Panc1 (cell line): ENCODE measurements around the gene CD300LF. TPM values are rescaled to one million over a fixed set of nuclear protein-coding genes. Genes with fewer than 3 reads are reported as not detected.

Experiments used
- ATAC-seq: fragments of 200-7000 bp; cut with Tn5 transposase; 2 replicates; pipeline ENCODE4 v1.9.1; 2020; ENCODE audit warnings: mild to moderate bottlenecking, moderate library complexity
- BruUV-seq: library from RNA; stranded (reverse); fragments of 400-500 nt; replicated peaks from 2 replicates; lab custom pipeline; 2021; lab: Mats Ljungman, UMichigan
- CTCF ChIA-PET: fragments of 300-600 bp; sonication (Branson Sonifier 250); formaldehyde crosslinking; loops from one replicate; lab custom pipeline; 2022; ENCODE audit warnings: antibody characterized with exemption; lab: Charles Lee
- POLR2A ChIA-PET: fragments of 300-600 bp; sonication (Branson Sonifier 250); formaldehyde crosslinking; loops from one replicate; lab custom pipeline; 2022; ENCODE audit warnings: antibody characterized with exemption; lab: Charles Lee
- DNase-seq: peaks from one replicate; pipeline ENCODE4 v3.0.0-alpha.2; 2010; ENCODE audit warnings: low read depth, low spot score
- H3K27ac ChIP-seq: 2 replicates; pipeline ENCODE4 v1.5.1; 2011; ENCODE audit warnings: mild to moderate bottlenecking, low read length, inconsistent platforms
- H3K27me3 ChIP-seq: fragments of 200-500 bp; sonication (Bioruptor generic); 2 replicates; pipeline ENCODE4 v1.6.0; 2014; ENCODE audit warnings: low read length, inconsistent platforms; ENCODE audit not compliant: control insufficient read depth, insufficient read depth
- H3K36me3 ChIP-seq: fragments of 200-500 bp; sonication (Bioruptor generic); 2 replicates; pipeline ENCODE4 v1.5.1; 2014; ENCODE audit warnings: inconsistent platforms, mild to moderate bottlenecking, low read length, moderate library complexity; ENCODE audit not compliant: control insufficient read depth, insufficient read depth
- H3K4me1 ChIP-seq: 2 replicates; pipeline ENCODE4 v1.5.1; 2011; ENCODE audit warnings: inconsistent platforms, mild to moderate bottlenecking, low read length, moderate library complexity; ENCODE audit not compliant: control insufficient read depth, insufficient read depth
- H3K4me3 ChIP-seq, 2 experiments: 2 replicates each; pipeline ENCODE4 v1.5.1; 2011 to 2012; ENCODE audit warnings: low read depth in 2 of 2, low read length in 2 of 2, mild to moderate bottlenecking in 2 of 2, inconsistent platforms in 1 of 2, moderate library complexity in 1 of 2
- H3K9me3 ChIP-seq: fragments of 200-500 bp; sonication (Bioruptor generic); 2 replicates; pipeline ENCODE4 v1.5.1; 2014; ENCODE audit warnings: low read depth, mild to moderate bottlenecking, inconsistent platforms, low read length, moderate library complexity; ENCODE audit not compliant: control insufficient read depth, insufficient read depth
- POLR2AphosphoS5 ChIP-seq: IDR thresholded peaks from 2 replicates; pipeline ENCODE4 v1.6.1; 2012; ENCODE audit warnings: mild to moderate bottlenecking, low read depth, low read length, moderate library complexity
- SIN3A ChIP-seq: IDR thresholded peaks from 2 replicates; pipeline ENCODE4 v1.6.1; 2012; ENCODE audit warnings: low read depth, mild to moderate bottlenecking, low read length, moderate library complexity, borderline replicate concordance; ENCODE audit not compliant: insufficient read depth
- TCF7L2 ChIP-seq: IDR thresholded peaks from 2 replicates; pipeline ENCODE4 v1.6.1; 2011; ENCODE audit warnings: mild to moderate bottlenecking, low read depth, low read length, inconsistent platforms
- in situ Hi-C: cut with HindIII; loops from 2 replicates; pipeline ENCODE4 v1.10.0; 2016; ENCODE audit warnings: low sequenced_read_pairs, low pct_unique_long_range_greater_than_20kb
- intact Hi-C: fragments of 100-400 bp; cut with micrococcal nuclease; formaldehyde crosslinking; loops from one replicate; pipeline ENCODE4 v1.10.0; 2022; ENCODE audit not compliant: unreplicated experiment
- total RNA-seq: library from RNA; stranded (reverse); gene quantifications from one replicate; pipeline ENCODE4 v1.2.1, GENCODE V29; 2021; ENCODE audit not compliant: unreplicated experiment
- TF ChIP-seq, protein P1 (sequence below): fragments of 450-650 bp; IDR thresholded peaks from 2 replicates; pipeline ENCODE4 v1.5.1; 2017; ENCODE audit warnings: mild to moderate bottlenecking
- TF ChIP-seq, protein P2 (sequence below), 2 experiments: IDR thresholded peaks; 2 replicates each; pipeline ENCODE4 v1.6.1; 2011 to 2012; ENCODE audit warnings: low read depth in 2 of 2, control low read depth in 1 of 2, low read length in 1 of 2, mild to moderate bottlenecking in 1 of 2, moderate library complexity in 1 of 2; ENCODE audit not compliant: insufficient read depth in 1 of 2

Gene CD300LF
- total RNA-seq, 1 experiment from 2014 or later = not detected

DNA sequence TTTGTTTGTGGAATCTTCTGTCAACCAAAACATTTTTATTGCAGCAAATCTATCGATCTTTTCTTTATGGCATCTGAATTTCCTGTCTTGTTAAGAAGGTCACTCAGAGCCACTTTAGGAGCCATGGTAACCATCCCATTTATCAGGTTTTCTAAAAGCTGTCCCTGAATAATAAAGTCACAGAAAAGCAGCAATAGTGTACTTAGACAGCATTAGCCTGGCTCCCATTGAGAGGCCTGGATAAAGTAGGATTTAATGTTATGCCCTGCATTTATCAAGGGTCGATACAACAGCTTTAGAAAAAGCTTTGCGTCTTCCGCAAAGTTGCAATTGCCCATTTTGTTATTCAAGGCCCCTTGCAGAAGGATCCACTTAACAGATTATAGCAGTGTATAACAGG lies 10.1 kb upstream of the CD300LF start:
- DNase-seq (no peak), ATAC-seq (no peak)
- Histone ChIP-seq H3K27me3 (0 out of 2 replicates have a peak, but pooled peaks cover 3% of the 10 kb centered on the region), H3K27ac (no peak overlapping the region), H3K36me3 (no peaks in the 10 kb centered on the region), H3K4me3 (no peak overlapping the region), H3K9me3 (no peaks in the 10 kb centered on the region), H3K4me1 (no peaks in the 10 kb centered on the region)
- TF ChIP-seq SIN3A = no peak
- TF ChIP-seq, protein P1, sequence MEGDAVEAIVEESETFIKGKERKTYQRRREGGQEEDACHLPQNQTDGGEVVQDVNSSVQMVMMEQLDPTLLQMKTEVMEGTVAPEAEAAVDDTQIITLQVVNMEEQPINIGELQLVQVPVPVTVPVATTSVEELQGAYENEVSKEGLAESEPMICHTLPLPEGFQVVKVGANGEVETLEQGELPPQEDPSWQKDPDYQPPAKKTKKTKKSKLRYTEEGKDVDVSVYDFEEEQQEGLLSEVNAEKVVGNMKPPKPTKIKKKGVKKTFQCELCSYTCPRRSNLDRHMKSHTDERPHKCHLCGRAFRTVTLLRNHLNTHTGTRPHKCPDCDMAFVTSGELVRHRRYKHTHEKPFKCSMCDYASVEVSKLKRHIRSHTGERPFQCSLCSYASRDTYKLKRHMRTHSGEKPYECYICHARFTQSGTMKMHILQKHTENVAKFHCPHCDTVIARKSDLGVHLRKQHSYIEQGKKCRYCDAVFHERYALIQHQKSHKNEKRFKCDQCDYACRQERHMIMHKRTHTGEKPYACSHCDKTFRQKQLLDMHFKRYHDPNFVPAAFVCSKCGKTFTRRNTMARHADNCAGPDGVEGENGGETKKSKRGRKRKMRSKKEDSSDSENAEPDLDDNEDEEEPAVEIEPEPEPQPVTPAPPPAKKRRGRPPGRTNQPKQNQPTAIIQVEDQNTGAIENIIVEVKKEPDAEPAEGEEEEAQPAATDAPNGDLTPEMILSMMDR = no peak
- TF ChIP-seq, protein P2, sequence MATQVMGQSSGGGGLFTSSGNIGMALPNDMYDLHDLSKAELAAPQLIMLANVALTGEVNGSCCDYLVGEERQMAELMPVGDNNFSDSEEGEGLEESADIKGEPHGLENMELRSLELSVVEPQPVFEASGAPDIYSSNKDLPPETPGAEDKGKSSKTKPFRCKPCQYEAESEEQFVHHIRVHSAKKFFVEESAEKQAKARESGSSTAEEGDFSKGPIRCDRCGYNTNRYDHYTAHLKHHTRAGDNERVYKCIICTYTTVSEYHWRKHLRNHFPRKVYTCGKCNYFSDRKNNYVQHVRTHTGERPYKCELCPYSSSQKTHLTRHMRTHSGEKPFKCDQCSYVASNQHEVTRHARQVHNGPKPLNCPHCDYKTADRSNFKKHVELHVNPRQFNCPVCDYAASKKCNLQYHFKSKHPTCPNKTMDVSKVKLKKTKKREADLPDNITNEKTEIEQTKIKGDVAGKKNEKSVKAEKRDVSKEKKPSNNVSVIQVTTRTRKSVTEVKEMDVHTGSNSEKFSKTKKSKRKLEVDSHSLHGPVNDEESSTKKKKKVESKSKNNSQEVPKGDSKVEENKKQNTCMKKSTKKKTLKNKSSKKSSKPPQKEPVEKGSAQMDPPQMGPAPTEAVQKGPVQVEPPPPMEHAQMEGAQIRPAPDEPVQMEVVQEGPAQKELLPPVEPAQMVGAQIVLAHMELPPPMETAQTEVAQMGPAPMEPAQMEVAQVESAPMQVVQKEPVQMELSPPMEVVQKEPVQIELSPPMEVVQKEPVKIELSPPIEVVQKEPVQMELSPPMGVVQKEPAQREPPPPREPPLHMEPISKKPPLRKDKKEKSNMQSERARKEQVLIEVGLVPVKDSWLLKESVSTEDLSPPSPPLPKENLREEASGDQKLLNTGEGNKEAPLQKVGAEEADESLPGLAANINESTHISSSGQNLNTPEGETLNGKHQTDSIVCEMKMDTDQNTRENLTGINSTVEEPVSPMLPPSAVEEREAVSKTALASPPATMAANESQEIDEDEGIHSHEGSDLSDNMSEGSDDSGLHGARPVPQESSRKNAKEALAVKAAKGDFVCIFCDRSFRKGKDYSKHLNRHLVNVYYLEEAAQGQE (IDR thresholded peaks at IDR 0.05; ENCODE audit: insufficient read depth in 1 of 2, low read depth in 2 of 2, low read length in 1 of 2) = no peak
- TF ChIP-seq POLR2AphosphoS5 = no peak
- TF ChIP-seq TCF7L2 = no peak
- BruUV-seq = no TSS peak
- CTCF ChIA-PET = no interaction called here
- intact Hi-C loops (no loop called here), in situ Hi-C loops (no loop called here)
- POLR2A ChIA-PET = no interaction called here

DNA sequence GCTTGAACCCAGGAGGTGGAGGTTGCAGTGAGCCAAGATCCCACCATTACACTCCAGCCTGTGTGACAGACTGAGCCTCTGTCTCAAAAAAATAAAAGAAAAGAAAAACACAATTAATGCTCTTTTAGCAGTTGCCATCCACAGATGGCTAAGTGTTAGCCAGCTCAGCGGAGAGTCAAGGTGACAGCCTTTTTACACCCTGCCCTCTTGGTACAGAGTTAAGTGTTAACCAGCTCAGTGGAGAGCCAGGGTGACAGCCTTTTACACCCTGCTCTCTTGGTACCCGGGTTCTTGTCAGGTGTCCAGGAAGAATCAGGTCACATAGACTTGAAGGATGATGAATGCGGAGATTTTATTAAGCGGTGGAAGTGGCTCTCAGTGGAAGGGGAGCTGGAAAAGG lies 7.8 kb upstream of the CD300LF start:
- DNase-seq = no peak
- H3K27ac ChIP-seq = no peak overlapping the region
- CTCF ChIA-PET = no interaction called here
- intact Hi-C loops (no loop called here), in situ Hi-C loops (no loop called here)
- no peak overlapping the region for H3K4me3 ChIP-seq
- no peaks in the 10 kb centered on the region for H3K4me1 ChIP-seq
- BruUV-seq = no TSS peak
- 0 out of 2 replicates have a peak, but pooled peaks cover 3% of the 10 kb centered on the region for H3K27me3 ChIP-seq
- ATAC-seq = no peak
- H3K36me3 ChIP-seq = no peaks in the 10 kb centered on the region
- POLR2A ChIA-PET = no interaction called here
- TF ChIP-seq POLR2AphosphoS5 (no peak), TCF7L2 (no peak), SIN3A (no peak)
- TF ChIP-seq, protein P2 (IDR thresholded peaks at IDR 0.05; ENCODE audit: insufficient read depth in 1 of 2, low read depth in 2 of 2, low read length in 1 of 2) = no peak
- TF ChIP-seq, protein P1 = no peak
- H3K9me3 ChIP-seq = no peaks in the 10 kb centered on the region
